SHP77 (cell line): ENCODE results near the gene ALPG.
"Not testable (repeated sequence)": the region's sequence is repeated elsewhere in the genome, so short reads cannot be mapped to it uniquely, and the experiment has no call there.

ENCODE experiments used
- DNase-seq, 2 experiments: peaks; one replicate each; lab custom pipeline; 2025; lab: John Stamatoyannopoulos, UW

ALPG gene

GRCh38 chr2:232377319-232377718, 29.3 kb upstream of the ALPG start:
- DNase-seq, result no peak

DNA sequence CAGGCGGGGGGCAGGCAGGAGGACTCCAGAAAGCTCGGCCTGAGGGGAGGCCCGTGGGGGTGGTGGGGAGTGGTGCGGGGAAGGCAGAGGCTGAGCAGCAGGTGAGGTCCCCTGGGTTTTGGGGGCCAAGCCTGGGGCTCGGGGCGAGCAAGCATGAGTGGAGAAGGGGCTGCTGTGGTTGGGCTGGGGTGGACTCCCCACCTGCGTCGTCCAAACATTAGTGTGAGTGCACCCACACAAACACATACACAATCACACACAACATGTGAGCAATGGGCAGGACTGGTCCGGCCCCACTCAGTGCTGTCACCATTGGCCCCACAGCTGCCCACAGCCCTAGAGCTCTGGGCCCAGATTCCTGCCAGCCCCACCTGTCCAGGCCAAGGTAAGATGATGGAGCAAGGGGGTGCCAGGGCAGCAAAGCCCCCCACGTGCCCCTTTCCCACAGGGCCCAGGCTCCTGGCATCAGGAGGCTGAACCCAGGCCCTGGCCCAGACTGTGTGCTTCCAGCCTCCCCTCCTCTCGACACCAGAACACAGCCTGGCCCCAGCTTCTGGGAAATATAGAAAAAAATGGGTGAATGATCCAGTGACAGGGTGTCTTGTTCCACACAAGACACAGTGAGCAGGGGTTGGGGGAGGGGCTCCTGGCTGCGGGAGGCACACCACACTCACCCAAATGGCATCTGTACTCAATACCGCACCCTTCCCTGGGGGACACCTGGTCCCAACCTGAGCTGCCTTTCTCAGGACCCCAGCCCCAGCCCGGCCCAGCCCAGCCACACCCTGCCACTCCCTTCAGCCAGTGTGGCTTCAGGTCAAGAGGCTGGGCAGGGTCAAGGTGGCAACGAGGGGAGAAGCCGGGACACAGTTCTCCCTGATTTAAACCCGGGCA, 28.6 kb upstream of the ALPG start:
- DNase-seq, result no peak

- DNase-seq, result not testable (repeated sequence)
These were observed 27.9 kb upstream of the ALPG start, which contains the start of gene ALPP for GRCh38 chr2:232378735-232379151. ALPP (plus strand) TSS chr2:232378751; CDS start chr2:232378803, 52 bp downstream.

DNA sequence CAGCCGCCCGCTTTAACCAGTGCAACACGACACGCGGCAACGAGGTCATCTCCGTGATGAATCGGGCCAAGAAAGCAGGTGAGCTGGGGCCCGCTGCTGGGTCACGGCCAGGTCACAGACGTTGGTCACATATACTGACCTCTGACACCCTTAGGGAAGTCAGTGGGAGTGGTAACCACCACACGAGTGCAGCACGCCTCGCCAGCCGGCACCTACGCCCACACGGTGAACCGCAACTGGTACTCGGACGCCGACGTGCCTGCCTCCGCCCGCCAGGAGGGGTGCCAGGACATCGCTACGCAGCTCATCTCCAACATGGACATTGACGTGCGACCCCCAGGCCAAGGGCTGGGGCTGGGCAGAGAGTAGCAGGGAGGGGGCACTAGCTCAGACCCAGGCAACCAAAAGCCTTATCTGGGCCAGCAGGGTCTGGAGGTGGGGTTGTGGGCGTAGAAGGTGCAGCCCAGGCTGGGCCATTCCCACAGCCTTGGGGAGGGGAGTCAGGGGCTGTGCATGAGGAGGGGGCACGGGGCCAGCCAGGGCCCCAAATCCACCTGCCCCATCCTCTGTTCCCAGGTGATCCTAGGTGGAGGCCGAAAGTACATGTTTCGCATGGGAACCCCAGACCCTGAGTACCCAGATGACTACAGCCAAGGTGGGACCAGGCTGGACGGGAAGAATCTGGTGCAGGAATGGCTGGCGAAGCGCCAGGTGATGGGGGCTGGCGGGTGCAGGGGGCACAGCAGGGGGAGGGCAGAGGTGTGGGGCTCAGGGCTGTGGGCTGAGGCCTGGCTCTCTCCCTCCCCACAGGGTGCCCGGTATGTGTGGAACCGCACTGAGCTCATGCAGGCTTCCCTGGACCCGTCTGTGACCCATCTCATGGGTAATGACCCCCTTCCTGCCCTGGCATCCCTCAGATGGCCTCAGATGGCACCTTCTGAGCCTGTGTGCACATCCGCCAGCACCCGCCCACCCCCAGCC, 26.7 kb upstream of the ALPG start:
- DNase-seq, result not testable (repeated sequence)

- DNase-seq, result not testable (repeated sequence)
These were observed 25.2 kb upstream of the ALPG start for GRCh38 chr2:232381204-232382031.

GRCh38 chr2:232382331-232383225, 24.1 kb upstream of the ALPG start:
- no peak for DNase-seq

DNA sequence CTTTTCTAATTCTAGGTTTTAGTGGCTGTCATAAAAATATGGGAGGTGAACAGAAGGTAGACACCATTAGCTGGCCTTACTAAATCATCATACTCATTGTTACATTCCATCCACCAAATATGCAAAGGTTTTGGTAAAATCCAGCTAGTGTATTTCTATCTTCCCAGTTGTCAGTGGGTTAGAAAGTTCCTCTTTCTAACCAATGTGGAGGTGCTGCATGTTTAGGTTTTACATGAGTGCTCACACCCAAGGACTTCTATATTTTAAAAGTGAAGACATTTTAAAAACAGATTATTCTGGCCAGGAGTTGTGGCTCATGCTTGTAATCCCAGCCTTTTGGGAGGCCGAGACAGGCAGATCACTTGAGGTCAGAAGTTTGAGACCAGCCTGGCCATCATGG, 22.2 kb upstream of the ALPG start:
- DNase-seq, result no peak

- not testable (repeated sequence) for DNase-seq
These were observed 21.6 kb upstream of the ALPG start for GRCh38 chr2:232385058-232385457.

DNA sequence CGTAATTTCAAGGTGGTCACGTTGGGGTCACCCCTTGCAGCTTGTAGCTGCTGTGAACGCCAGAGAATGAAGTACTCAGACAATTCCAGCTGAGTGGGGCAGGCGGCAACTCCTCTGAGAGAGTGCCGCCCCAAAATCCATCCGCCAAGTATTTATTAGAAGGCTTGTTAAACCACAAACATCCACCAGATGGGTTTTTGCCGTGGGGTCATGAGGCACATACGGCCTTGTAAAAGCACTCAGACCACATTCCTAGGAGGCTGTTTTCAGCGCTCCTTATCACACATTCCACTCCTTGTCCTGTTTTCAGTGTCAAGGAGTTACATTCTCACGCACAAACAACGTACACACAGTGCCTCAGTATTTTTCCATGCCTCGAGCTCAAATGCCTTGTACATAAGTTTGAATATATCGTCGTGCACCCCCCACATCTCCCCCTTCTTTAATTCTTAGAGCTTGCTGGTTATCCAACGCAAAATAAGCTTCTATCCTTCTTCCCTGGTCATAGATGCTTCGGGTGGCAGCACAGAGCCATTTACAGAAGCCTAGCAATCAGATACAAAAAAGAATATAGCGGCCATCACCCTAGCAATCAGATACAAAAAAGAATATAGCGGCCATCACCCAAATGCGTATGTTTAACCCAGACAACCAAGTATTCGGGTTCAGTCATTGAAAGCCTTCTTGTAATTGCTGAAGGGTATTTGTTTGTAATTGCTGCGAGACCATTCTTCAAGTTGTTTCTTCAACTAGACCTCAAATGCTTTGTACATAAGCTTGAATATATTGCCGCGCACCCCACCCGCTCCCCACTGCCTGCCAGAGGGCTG, 20.8 kb upstream of the ALPG start:
- no peak for DNase-seq

GRCh38 chr2:232386490-232386739, 20.2 kb upstream of the ALPG start:
- DNase-seq, result no peak

DNA sequence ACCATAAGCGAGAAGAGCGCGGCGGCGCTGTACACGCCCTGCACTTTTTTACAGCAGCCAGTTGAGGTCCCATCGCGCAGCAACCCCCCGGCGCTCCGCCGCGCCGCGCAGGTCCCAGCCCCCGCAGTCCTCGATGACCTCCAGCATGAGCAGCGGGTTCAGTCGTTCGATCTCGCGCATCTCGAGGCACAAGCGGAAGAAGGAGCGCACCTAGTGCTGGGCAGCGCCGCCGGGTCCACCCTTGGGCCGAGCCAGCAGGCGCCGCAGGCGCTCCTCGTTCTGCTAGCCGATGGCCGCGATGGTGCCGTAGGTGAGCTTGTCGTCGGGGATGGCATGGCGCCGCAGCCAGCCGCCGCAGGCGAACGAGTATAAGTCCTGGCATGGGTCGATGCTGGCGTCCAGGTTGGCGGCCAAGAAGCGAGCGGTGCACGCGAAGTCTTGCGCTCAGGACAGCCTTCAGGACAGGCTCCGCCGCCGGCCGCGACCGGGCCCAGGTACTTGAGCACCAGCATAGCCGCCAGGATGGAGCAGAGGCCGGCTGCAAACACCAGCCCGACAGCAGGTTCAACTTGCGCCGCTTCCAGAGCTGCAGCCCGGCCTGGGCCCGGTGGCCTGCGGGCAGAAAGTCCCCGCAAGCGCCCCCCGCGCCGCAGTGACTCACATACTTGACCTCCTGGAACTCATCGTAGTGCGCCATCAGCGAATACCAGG, 19.7 kb upstream of the ALPG start:
- DNase-seq, result no peak

- no peak for DNase-seq
These were observed 19.0 kb upstream of the ALPG start for GRCh38 chr2:232387451-232388171.

DNA sequence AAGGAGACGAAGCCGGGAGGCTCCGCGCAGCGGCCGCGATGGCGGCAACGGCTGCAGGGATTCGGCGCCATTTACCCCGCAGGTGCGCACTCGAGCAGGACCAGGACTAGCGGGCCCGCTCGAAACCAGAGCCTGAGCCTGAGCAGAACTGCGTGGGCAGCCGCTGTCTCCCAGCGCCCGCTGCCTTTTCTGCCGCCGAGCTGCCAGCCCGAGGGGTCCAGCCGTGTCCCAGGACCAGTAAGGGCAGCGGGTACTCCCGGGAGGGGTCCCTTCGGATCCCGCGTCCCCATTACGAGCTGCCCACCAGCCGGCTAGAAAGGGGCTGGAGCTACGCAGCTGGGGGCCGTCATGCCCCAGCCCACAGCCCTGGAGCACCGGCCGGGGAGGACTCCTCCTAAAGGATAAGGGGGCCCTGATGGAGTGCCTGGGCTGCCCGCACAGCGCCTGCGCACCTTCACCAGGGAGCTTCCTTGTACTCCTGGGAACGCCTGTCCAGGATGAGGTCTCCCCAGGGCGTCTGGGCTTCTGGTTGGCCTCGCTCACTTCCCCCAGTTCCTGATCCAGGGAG, 18.2 kb upstream of the ALPG start:
- no peak for DNase-seq

- no peak for DNase-seq
These were observed 17.3 kb upstream of the ALPG start for GRCh38 chr2:232389327-232389726.

DNA sequence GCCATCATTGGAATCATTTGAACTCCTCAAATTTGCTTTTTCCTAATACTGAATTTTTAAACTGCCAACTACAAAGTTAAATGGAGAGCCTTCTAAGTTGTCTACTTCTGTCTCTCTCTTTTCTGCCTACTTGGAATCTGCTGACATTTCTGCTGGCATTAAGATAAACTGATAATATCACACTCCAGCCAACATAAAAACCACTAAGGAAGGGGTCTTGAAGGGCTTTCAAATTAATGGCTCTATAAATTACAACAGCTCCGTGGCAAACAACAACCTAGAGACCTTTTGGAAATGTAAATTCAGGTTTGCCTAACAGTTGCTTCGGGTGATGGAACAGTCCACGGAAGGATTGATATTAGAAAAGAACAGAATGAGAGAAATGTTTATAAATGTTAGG, 16.0 kb upstream of the ALPG start:
- no peak for DNase-seq

- no peak for DNase-seq
These were observed 13.1 kb upstream of the ALPG start for GRCh38 chr2:232393556-232393955.

DNA sequence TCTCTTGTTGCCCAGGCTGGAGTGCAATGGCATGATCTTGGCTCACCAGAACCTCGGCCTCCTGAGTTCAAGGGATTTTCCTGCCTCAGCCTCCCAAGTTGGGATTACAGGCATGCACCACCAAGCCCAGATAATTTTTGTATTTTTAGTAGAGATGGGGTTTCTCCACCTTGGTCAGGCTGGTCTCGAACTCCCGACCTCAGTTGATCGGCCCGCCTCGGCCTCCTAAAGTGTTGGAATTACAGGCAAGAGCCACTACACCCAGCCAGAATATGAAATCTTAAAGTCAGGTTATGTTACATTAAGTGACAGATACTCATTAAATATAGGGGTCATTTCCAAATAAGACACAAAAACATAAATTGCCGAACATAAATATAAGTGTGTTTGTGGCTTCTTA, 12.2 kb upstream of the ALPG start:
- DNase-seq, result not testable (repeated sequence)

DNA sequence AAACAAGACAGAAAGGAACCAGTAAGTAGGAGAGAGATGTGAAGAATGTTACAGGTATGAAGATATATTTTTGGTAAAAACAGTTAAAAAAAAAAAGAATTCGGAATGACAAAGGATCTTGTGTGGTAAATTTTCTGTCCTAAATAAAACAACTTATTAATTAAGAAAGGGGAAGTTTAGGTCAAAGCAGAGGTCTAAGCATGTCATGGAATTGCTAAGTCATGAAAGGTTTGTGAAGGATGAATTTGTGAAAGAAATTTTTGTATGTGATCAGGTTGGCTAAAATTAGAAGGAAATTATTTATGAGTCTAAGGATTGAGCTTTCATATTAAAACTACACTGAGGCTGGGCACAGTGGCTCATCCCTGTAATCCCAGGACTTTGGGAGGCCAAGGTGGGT, 11.1 kb upstream of the ALPG start:
- DNase-seq, result no peak
